Body of pancreas (tissue), 4 donors: ENCODE measurements around the gene CAMTA1. TPM values are rescaled to one million over a fixed set of nuclear protein-coding genes. Genes with fewer than 3 reads are reported as not detected.

Source experiments
- ATAC-seq: fragments of 150-250 bp; one replicate; pipeline ENCODE4 v1.9.1; 2016
- DNase-seq, 4 donors: peaks; one replicate each; pipeline ENCODE4 v3.0.0-alpha.2; 2019
- H3K27ac ChIP-seq, 4 donors: fragments of 200-600 bp; sonication (generic); 1 replicate in 3 of 4; 2 replicates in 1 of 4; pipeline versions ENCODE4 v1.5.1 to v1.6.1; 2016 to 2019; ENCODE audit warnings: mild to moderate bottlenecking in 1 of 4, mixed read lengths in 1 of 4, moderate library complexity in 1 of 4
- H3K27me3 ChIP-seq, 2 donors: fragments of 200-600 bp; sonication (generic); one replicate each; pipeline ENCODE4 v1.6.0; 2016; ENCODE audit warnings: mild to moderate bottlenecking in 1 of 2
- H3K36me3 ChIP-seq, 2 donors: fragments of 200-600 bp; sonication (generic); replicated peaks in 1 of 2; 2 replicates each; pipeline ENCODE4 v1.5.1; 2016; ENCODE audit warnings: low read depth in 2 of 2; ENCODE audit not compliant: insufficient read depth in 1 of 2
- H3K4me1 ChIP-seq: fragments of 200-600 bp; sonication (generic); one replicate; pipeline ENCODE4 v1.6.0; 2016
- H3K4me3 ChIP-seq, 2 donors: fragments of 200-600 bp; sonication (generic); 1 replicate in 1 of 2; 2 replicates in 1 of 2; pipeline ENCODE4 v1.5.1; 2016 to 2019
- H3K9me3 ChIP-seq, 3 donors: fragments of 200-600 bp; sonication (generic); 1 replicate in 2 of 3; 2 replicates in 1 of 3; pipeline ENCODE4 v1.5.1; 2016
- POLR2A ChIP-seq, 3 donors: fragments of 450-650 bp; IDR thresholded peaks; one replicate each; pipeline ENCODE4 v1.6.1; 2016; ENCODE audit warnings: antibody characterized with exemption in 3 of 3, mild to moderate bottlenecking in 2 of 3
- WGBS, 2 donors: methylation state at CpG; one replicate each; pipeline ENCODE4 v1.1.5; 2017; 5-methylcytosine and 5-hydroxymethylcytosine counted together
- intact Hi-C: fragments of 100-400 bp; cut with DNase I; formaldehyde crosslinking; loops from one replicate; pipeline ENCODE4 v1.15.1; 2023
- total RNA-seq, 2 donors: library from RNA; depleted of rRNA; stranded (reverse); fragments of >200 nt; gene quantifications; one replicate each; pipeline ENCODE4 v1.1.0, GENCODE V29; 2016
- TF ChIP-seq, protein P1 (sequence below), 7 experiments: fragments of 450-650 bp in 4 of 7; fragments of 200-600 bp in 3 of 7; sonication (generic) in 3 of 7; IDR thresholded peaks; one replicate each; pipeline ENCODE4 v1.5.1; 2016 to 2019; ENCODE audit warnings: antibody characterized with exemption in 7 of 7

Gene CAMTA1
- total RNA-seq, 2 donors from 2014 or later, result 36.3 to 59.7 TPM

DNA sequence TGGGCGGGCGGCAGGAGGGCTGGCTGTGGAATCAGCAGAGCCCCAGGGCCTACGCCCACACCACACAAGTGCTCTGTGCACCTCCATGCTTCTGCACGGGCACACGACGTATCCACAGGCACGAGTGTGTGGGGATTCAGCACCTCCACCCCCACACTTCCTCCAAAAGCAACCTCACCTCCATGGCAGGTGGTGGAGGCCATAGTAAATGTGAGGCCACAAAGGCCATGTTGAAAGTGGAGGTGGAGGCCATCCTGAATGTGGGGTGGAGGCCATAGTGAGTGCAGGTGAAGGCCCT is 860.4 kb downstream of the CAMTA1 start:
- Histone ChIP-seq H3K9me3 (no peaks in the 10 kb centered on the region), H3K4me3 (no peak overlapping the region), H3K4me1 (peaks cover 5% of the 10 kb centered on the region), H3K36me3 (no peaks in the 10 kb centered on the region), H3K27ac (no peak overlapping the region), H3K27me3 (no peaks in the 10 kb centered on the region)
- 66 to 89% methylated on average over 4 to 7 of the region's 7 CpGs for WGBS, 2 donors
- ATAC-seq, result no peak
- DNase-seq, result no peak
- TF ChIP-seq, protein P1, sequence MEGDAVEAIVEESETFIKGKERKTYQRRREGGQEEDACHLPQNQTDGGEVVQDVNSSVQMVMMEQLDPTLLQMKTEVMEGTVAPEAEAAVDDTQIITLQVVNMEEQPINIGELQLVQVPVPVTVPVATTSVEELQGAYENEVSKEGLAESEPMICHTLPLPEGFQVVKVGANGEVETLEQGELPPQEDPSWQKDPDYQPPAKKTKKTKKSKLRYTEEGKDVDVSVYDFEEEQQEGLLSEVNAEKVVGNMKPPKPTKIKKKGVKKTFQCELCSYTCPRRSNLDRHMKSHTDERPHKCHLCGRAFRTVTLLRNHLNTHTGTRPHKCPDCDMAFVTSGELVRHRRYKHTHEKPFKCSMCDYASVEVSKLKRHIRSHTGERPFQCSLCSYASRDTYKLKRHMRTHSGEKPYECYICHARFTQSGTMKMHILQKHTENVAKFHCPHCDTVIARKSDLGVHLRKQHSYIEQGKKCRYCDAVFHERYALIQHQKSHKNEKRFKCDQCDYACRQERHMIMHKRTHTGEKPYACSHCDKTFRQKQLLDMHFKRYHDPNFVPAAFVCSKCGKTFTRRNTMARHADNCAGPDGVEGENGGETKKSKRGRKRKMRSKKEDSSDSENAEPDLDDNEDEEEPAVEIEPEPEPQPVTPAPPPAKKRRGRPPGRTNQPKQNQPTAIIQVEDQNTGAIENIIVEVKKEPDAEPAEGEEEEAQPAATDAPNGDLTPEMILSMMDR (IDR thresholded peaks at IDR 0.05), result no peak
- TF ChIP-seq POLR2A (IDR thresholded peaks at IDR 0.05), result no peak
- intact Hi-C loops, result loop anchor here (5.0 kb wide), 2 partner anchors 603 to 923 kb away; no protein-coding TSS in a partner anchor

DNA sequence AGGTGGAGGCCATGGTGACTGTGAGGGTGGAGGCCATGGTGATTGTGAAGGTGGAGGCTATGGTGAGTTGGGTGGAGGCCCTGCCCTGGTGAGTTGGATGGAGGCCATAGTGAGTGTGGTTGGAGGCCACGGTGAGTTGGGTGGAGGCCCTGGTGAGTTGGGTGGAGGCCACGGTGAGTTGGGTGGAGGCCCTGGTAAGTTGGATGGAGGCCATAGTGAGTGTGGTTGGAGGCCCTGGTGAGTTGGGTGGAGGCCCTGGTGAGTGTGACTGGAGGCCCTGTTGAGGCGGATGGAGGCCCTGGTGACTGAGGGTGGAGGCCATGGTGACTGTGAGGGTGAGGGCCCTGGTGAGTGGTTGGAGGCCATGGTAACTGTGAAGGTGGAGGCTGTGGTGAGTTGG is 860.9 kb downstream of the CAMTA1 start:
- TF ChIP-seq, protein P1 (IDR thresholded peaks at IDR 0.05), result no peak
- no peak for TF ChIP-seq POLR2A (IDR thresholded peaks at IDR 0.05)
- intact Hi-C loops, result loop anchor here (5.0 kb wide), 2 partner anchors 604 to 924 kb away; no protein-coding TSS in a partner anchor
- Histone ChIP-seq H3K9me3 (no peaks in the 10 kb centered on the region), H3K4me1 (peaks cover 5% of the 10 kb centered on the region), H3K4me3 (no peak overlapping the region), H3K27me3 (no peaks in the 10 kb centered on the region), H3K27ac (no peak overlapping the region), H3K36me3 (no peaks in the 10 kb centered on the region)
- ATAC-seq, result no peak
- 93 to 96% methylated on average over 3 of the region's 3 CpGs for WGBS, 2 donors
- no peak for DNase-seq

DNA sequence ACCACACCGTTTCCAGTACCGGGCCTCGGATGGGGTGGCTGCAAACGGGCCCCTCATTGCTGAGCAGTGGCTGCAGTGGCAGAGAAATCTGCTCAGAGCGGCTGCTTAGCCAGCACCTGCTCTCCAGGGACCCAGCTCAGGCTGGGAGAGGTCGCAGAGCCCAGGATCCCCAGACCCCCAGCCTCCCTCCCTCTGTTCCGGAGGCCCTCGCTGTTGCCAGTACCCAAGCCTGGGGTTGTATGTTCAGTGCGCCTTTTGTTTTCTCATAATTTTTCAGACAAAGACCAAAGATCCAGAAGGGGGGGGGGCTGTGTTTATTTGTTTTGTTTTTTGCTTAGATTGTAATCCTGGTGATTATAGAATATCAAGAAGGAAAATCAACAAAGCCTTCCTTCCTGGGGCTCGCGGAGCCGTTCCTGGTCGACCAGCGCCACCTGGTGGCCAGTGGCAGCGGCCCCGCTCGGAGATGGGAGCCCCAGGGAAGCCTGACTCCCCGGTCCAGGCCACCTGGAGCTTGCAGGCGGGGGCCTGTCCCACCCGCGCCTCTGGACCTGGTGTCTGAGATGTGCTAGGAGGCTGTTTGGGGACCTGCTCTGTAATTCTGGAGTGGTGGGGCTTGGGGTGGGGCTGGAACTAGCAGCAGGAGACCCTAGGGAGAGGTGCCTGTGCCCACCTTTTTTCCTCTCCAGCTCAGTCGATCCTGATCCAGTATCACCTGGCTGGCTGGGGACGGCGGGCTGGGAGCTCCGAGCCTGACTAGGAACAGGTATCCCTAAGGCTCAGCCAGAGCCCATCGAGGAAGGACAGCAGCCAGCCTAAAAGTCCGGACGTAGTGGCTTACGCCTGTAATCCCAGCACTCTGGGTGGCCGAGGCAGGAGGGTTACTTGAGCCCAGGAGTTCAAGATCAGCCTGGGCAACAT is 862.0 kb downstream of the CAMTA1 start:
- DNase-seq (peak; percentile 60 to 80 (median 74)), ATAC-seq (peak; percentile 41)
- TF ChIP-seq, protein P1 (IDR thresholded peaks at IDR 0.05), result peak; percentile 79 to 98 (median 90)
- TF ChIP-seq POLR2A (IDR thresholded peaks at IDR 0.05), result no peak
- intact Hi-C loops, result loop anchor here (5.0 kb wide), 2 partner anchors 605 to 925 kb away; no protein-coding TSS in a partner anchor
- H3K4me3 ChIP-seq, result no peak overlapping the region
- WGBS, 2 donors, result 31 to 38% methylated on average over 17 to 26 of the region's 30 CpGs
- no peak overlapping the region for H3K27ac ChIP-seq
- H3K9me3 ChIP-seq, result no peaks in the 10 kb centered on the region
- no peaks in the 10 kb centered on the region for H3K36me3 ChIP-seq
- no peaks in the 10 kb centered on the region for H3K27me3 ChIP-seq
- H3K4me1 ChIP-seq, result peaks cover 5% of the 10 kb centered on the region

DNA sequence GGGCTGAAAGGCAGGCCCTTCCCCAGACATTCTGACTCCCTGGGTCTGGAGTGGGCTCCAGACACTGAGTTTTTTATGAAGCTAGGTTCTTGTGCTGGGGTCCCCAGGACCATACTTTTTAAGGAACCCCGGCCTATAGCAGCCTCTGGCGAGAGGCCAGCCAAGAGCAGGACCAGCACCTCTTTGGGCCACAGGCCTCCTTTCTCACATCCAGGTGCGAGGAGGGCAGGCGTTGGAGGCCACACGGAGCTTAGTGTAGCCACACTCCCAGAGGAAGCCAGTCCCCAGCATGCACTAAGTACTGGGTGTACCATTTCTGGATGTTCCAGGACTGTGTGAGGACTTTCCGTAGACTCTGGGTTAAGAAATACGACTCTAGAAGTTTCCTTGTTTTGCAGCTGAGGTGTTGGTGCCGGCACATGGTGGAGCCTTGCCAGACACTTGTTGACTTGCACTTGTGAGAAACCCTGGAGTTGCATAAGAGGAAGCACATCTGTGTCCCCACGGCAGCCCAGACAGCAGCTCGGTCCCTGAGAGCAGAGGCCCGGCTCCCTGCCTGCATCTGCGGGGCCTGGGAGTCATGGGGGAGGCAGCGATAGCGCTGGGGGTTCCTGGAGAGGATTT is 863.6 kb downstream of the CAMTA1 start:
- peak; percentile 33 to 80 (median 78) for DNase-seq
- TF ChIP-seq, protein P1 (IDR thresholded peaks at IDR 0.05), result no peak
- TF ChIP-seq POLR2A (IDR thresholded peaks at IDR 0.05), result no peak
- 39% methylated on average over 14 of the region's 14 CpGs; no CpG with 5 or more reads in 1 of the 2 donors for WGBS, 2 donors

More for the DNA sequence above, 863.6 kb downstream of the CAMTA1 start:
- no peak overlapping the region for H3K4me3 ChIP-seq
- peaks cover 5% of the 10 kb centered on the region for H3K4me1 ChIP-seq
- H3K9me3 ChIP-seq, result no peaks in the 10 kb centered on the region
- H3K27ac ChIP-seq, result peak overlapping the region in 1 of 4 donors; percentile 12
- peak; percentile 41 for ATAC-seq
- no peaks in the 10 kb centered on the region for H3K36me3 ChIP-seq
- no peaks in the 10 kb centered on the region for H3K27me3 ChIP-seq
- intact Hi-C loops, result loop anchor here (5.0 kb wide), 2 partner anchors 607 to 927 kb away; no protein-coding TSS in a partner anchor
